ACC112 (cell line): ENCODE measurements around the gene C5orf47.
A peak's percentile ranks its signal among the peaks of the same experiment; 100 is the strongest.

Experiments used
- H2AFZ ChIP-seq: fragments of 200-600 bp; sonication (generic); one replicate; pipeline ENCODE4 v1.6.0; 2017; ENCODE audit warnings: antibody characterized with exemption, low read length; ENCODE audit not compliant: unreplicated experiment
- H3K27ac ChIP-seq: fragments of 200-600 bp; sonication (generic); 2 replicates; pipeline ENCODE4 v1.5.1; 2014; ENCODE audit warnings: low read depth, mild to moderate bottlenecking, antibody characterized with exemption, low read length, moderate library complexity
- H3K27me3 ChIP-seq: fragments of 200-600 bp; sonication (generic); 2 replicates; pipeline ENCODE4 v1.6.1; 2014; ENCODE audit warnings: mild to moderate bottlenecking, antibody characterized with exemption, low read length, moderate library complexity, mixed read lengths; ENCODE audit not compliant: insufficient read depth
- H3K36me3 ChIP-seq: fragments of 200-600 bp; sonication (generic); 2 replicates; pipeline ENCODE4 v1.6.1; 2016; ENCODE audit warnings: mild to moderate bottlenecking, antibody characterized with exemption, low read length, moderate library complexity, mixed read lengths; ENCODE audit not compliant: insufficient read depth
- H3K4me1 ChIP-seq: fragments of 200-600 bp; sonication (generic); one replicate; pipeline ENCODE4 v1.6.1; 2016; ENCODE audit warnings: low read length, mixed read lengths; ENCODE audit not compliant: insufficient read depth, unreplicated experiment, control insufficient read depth
- H3K4me3 ChIP-seq: fragments of 200-600 bp; sonication (generic); 2 replicates; pipeline ENCODE4 v1.5.1; 2014; ENCODE audit warnings: mild to moderate bottlenecking, low read depth, low read length
- H3K79me2 ChIP-seq: fragments of 200-600 bp; sonication (generic); one replicate; pipeline ENCODE4 v1.6.0; 2016; ENCODE audit warnings: low read length; ENCODE audit not compliant: control insufficient read depth, unreplicated experiment, insufficient read depth

Gene C5orf47

GRCh38 chr5:173971681-173972345 lies 17.2 kb upstream of the C5orf47 start:
- no peaks in the 10 kb centered on the region for H3K36me3 ChIP-seq
- no peak overlapping the region for H3K4me3 ChIP-seq
- H3K27ac ChIP-seq, result no peak overlapping the region
- H3K4me1 ChIP-seq, result no peaks in the 10 kb centered on the region
- H3K79me2 ChIP-seq, result no peaks in the 10 kb centered on the region
- H2AFZ ChIP-seq, result no peak overlapping the region
- H3K27me3 ChIP-seq, result peaks cover 6% of the 10 kb centered on the region; the same call in 1 of the 2 replicates

GRCh38 chr5:173972607-173972924 lies 16.4 kb upstream of the C5orf47 start:
- Histone ChIP-seq H3K36me3 (no peaks in the 10 kb centered on the region), H3K4me1 (no peaks in the 10 kb centered on the region), H3K27ac (no peak overlapping the region), H3K79me2 (no peaks in the 10 kb centered on the region), H2AFZ (peak overlapping the region; percentile 90), H3K4me3 (peak overlapping the region; percentile 73), H3K27me3 (peaks cover 7% of the 10 kb centered on the region; the same call in 1 of the 2 replicates)

GRCh38 chr5:173972925-173973615 lies 15.9 kb upstream of the C5orf47 start:
- no peaks in the 10 kb centered on the region for H3K79me2 ChIP-seq
- peaks cover 7% of the 10 kb centered on the region; the same call in 1 of the 2 replicates for H3K27me3 ChIP-seq
- H3K4me3 ChIP-seq, result peak overlapping the region; percentile 73
- peak overlapping the region; percentile 90 for H2AFZ ChIP-seq
- H3K36me3 ChIP-seq, result no peaks in the 10 kb centered on the region
- no peak overlapping the region for H3K27ac ChIP-seq
- no peaks in the 10 kb centered on the region for H3K4me1 ChIP-seq

- Histone ChIP-seq H3K27me3 (peaks cover 10% of the 10 kb centered on the region), H2AFZ (peak overlapping the region; percentile 80), H3K4me3 (peak overlapping the region; percentile 73), H3K36me3 (no peaks in the 10 kb centered on the region), H3K79me2 (no peaks in the 10 kb centered on the region), H3K27ac (no peak overlapping the region), H3K4me1 (no peaks in the 10 kb centered on the region)
Observed at GRCh38 chr5:173973616-173973969, 15.4 kb upstream of the C5orf47 start.

- no peaks in the 10 kb centered on the region for H3K4me1 ChIP-seq
- no peaks in the 10 kb centered on the region for H3K36me3 ChIP-seq
- no peak overlapping the region for H3K4me3 ChIP-seq
- H3K79me2 ChIP-seq, result no peaks in the 10 kb centered on the region
- no peak overlapping the region for H2AFZ ChIP-seq
- no peak overlapping the region for H3K27ac ChIP-seq
- H3K27me3 ChIP-seq, result peaks cover 22% of the 10 kb centered on the region
Observed at GRCh38 chr5:173974688-173975239, 14.2 kb upstream of the C5orf47 start.

- Histone ChIP-seq H2AFZ (no peak overlapping the region), H3K4me3 (no peak overlapping the region)
Observed at GRCh38 chr5:173981185-173981761, 7.7 kb upstream of the C5orf47 start.

GRCh38 chr5:173984218-173984617 lies 4.8 kb upstream of the C5orf47 start:
- Histone ChIP-seq H3K27ac (no peak overlapping the region), H3K4me3 (no peak overlapping the region), H3K27me3 (peaks cover 53% of the 10 kb centered on the region), H2AFZ (no peak overlapping the region), H3K36me3 (no peaks in the 10 kb centered on the region), H3K79me2 (no peaks in the 10 kb centered on the region), H3K4me1 (no peaks in the 10 kb centered on the region)

More at GRCh38 chr5:173981185-173981761, 7.7 kb upstream of the C5orf47 start:
- Histone ChIP-seq H3K79me2 (no peaks in the 10 kb centered on the region), H3K27ac (no peak overlapping the region), H3K4me1 (no peaks in the 10 kb centered on the region), H3K36me3 (no peaks in the 10 kb centered on the region), H3K27me3 (peaks cover 67% of the 10 kb centered on the region)

GRCh38 chr5:173989432-173990082 lies 587 bp downstream of the C5orf47 start:
- H2AFZ ChIP-seq, result no peak overlapping the region

GRCh38 chr5:173997331-173997730 lies 8.4 kb downstream of the C5orf47 start:
- H3K36me3 ChIP-seq, result no peaks in the 10 kb centered on the region
- no peak overlapping the region for H3K27ac ChIP-seq
- no peaks in the 10 kb centered on the region for H3K4me1 ChIP-seq
- H3K4me3 ChIP-seq, result no peak overlapping the region
- no peak overlapping the region for H2AFZ ChIP-seq
- H3K27me3 ChIP-seq, result peaks cover 50% of the 10 kb centered on the region
- no peaks in the 10 kb centered on the region for H3K79me2 ChIP-seq

More at GRCh38 chr5:173989432-173990082, 587 bp downstream of the C5orf47 start:
- peaks cover 19% of the 10 kb centered on the region for H3K27me3 ChIP-seq
- H3K4me1 ChIP-seq, result no peaks in the 10 kb centered on the region
- H3K36me3 ChIP-seq, result no peaks in the 10 kb centered on the region
- no peak overlapping the region for H3K4me3 ChIP-seq
- no peak overlapping the region for H3K27ac ChIP-seq
- H3K79me2 ChIP-seq, result no peaks in the 10 kb centered on the region

GRCh38 chr5:173998531-173998930 lies 9.6 kb downstream of the C5orf47 start:
- H3K36me3 ChIP-seq, result no peaks in the 10 kb centered on the region
- H3K27me3 ChIP-seq, result peaks cover 62% of the 10 kb centered on the region
- H3K4me1 ChIP-seq, result no peaks in the 10 kb centered on the region
- no peaks in the 10 kb centered on the region for H3K79me2 ChIP-seq
- H3K4me3 ChIP-seq, result no peak overlapping the region
- H2AFZ ChIP-seq, result no peak overlapping the region
- H3K27ac ChIP-seq, result no peak overlapping the region
